NOMO-1 treated with dmso at 0.1 percent for 144 hours (cell line): ENCODE data around the gene LETM1.

Experiments used
- DNase-seq: peaks from one replicate; lab custom pipeline; 2025; ENCODE audit not compliant: unreplicated experiment; lab: John Stamatoyannopoulos, UW

The LETM1 gene

GRCh38 chr4:1766106-1767060 lies 89.6 kb downstream of the LETM1 start:
- no peak for DNase-seq

GRCh38 chr4:1765409-1766072 lies 90.4 kb downstream of the LETM1 start:
- DNase-seq, result no peak

- DNase-seq, result no peak
These were observed 91.3 kb downstream of the LETM1 start for GRCh38 chr4:1764670-1765069.

GRCh38 chr4:1763550-1764080 lies 92.3 kb downstream of the LETM1 start:
- peak; percentile 59 for DNase-seq

- no peak for DNase-seq
These were observed 92.8 kb downstream of the LETM1 start for GRCh38 chr4:1763070-1763549.

GRCh38 chr4:1762264-1763010 lies 93.5 kb downstream of the LETM1 start:
- no peak for DNase-seq
